GM08714 (cell line): Measurements from ENCODE around the gene SLC66A2.
"Not testable (repeated sequence)": the region's sequence is repeated elsewhere in the genome, so short reads cannot be mapped to it uniquely, and the experiment has no call there.

ENCODE experiments used
- H3K4me3 ChIP-seq: fragments of 200-500 bp; sonication (Bioruptor generic); 2 replicates; pipeline ENCODE4 v1.5.1; 2014; ENCODE audit warnings: mild to moderate bottlenecking, low read length, inconsistent platforms
- ZNF274 ChIP-seq: IDR thresholded peaks from 2 replicates; pipeline ENCODE4 v1.6.1; 2012; ENCODE audit warnings: mild to moderate bottlenecking, low read depth, low read length

SLC66A2 gene

DNA sequence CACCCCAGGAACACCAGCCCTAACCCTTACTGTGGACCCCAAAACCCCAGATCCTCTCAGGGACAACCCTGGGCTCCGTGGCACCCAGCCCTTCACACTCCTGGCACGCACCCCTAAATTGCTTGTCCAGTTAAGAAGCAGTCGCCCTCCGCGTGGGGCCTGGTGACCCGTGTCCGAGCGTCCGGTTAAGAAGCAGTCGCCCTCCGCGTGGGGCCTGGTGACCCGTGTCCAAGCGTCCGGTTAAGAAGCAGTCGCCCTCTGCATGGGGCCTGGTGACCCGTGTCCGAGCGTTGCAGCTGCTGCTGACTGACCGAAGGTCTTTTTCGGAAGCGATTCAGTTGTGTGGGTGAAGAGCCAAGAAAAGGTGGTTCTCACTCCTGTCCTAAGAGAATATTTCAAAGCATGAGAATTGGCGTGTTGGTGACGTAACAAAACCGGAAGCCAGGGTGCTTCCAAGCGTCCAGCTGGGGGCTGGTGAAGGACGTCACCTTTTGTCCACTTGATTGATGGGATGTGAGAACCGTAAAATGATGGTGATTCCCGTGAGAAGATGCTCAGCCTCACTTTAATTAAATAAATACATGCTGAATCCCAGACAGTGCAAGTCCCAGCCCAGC lies 83.2 kb downstream of the SLC66A2 start:
- no peak for TF ChIP-seq ZNF274
- no peak overlapping the region for H3K4me3 ChIP-seq

GRCh38 chr18:79867666-79868065 lies 83.8 kb downstream of the SLC66A2 start:
- no peak overlapping the region for H3K4me3 ChIP-seq
- no peak for TF ChIP-seq ZNF274

- TF ChIP-seq ZNF274, result no peak
- no peak overlapping the region for H3K4me3 ChIP-seq
Observed at GRCh38 chr18:79866889-79867574, 84.4 kb downstream of the SLC66A2 start.

DNA sequence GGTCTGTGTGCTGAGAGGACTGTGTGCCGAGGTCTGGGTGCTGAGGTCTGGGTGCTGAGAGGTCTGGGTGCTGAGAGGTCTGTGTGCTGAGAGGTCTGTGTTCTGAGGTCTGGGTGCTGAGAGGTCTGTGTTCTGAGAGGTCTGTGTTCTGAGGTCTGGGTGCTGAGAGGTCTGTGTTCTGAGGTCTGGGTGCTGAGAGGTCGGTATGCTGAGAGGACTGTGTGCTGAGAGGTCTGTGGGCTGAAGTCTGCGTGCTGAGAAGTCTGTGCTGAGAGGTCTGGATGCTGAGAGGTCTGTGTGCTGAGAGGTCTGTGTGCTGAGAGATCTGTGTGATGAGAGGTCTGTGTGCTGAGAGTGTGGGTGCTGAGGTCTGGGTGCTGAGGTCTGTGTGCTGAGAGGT lies 85.5 kb downstream of the SLC66A2 start:
- H3K4me3 ChIP-seq, result not testable (repeated sequence)

- H3K4me3 ChIP-seq, result not testable (repeated sequence)
Observed at GRCh38 chr18:79864955-79865354, 86.5 kb downstream of the SLC66A2 start.

DNA sequence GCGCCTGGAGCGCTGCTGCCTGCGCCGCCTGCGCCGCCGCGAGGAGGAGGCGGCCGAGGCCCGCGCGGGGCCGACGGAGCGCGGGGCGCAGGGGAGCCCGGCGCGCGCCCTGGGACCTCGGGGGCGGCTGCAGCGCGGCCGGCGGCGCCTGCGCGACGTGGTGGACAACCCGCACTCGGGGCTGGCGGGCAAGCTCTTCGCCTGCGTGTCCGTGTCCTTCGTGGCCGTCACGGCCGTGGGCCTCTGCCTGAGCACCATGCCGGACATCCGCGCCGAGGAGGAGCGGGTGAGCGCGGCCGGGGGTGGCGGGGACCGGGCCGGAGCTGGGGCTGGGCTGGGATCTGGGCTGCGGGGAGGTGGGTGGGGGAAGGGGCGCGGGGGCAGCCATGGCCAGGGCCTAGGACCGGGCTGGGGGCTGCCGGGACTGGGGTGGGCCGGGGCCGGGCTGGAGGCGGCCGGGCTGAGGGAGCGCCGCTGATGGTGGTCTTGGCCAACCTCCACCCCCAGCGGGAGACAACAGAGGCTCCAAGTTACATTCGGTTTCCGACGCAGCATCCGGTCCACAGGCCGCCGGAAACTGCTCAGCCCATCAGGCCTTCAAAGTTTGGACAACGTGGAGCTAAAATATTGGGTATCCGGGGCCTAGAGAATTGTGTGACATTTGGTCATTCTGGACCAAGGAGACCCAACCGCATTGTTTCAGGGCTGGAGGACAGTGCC lies 87.3 kb downstream of the SLC66A2 start:
- H3K4me3 ChIP-seq, result no peak overlapping the region
- no peak for TF ChIP-seq ZNF274

- no peak overlapping the region for H3K4me3 ChIP-seq
- no peak for TF ChIP-seq ZNF274
Observed at GRCh38 chr18:79863161-79864005, 88.1 kb downstream of the SLC66A2 start.

DNA sequence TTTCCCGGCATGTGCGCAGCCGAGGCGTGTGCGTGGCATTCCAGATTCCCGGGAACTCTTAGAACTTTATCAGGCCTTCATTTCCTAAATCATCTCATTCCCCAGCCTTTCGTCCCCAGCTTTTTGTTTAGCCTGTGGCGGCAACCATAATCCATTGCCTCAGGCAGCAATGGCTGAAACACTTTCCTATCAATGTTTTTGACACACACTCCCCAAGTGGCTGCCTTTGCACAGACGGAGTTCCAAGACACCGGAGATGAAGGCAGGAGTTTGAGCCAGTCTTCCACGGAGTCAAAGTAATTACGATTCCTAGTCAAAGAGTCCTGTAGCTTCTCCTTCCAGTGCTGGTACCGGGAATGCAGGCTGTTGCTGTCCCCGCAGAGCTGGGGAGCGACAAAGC lies 88.9 kb downstream of the SLC66A2 start:
- no peak overlapping the region for H3K4me3 ChIP-seq
- no peak for TF ChIP-seq ZNF274

- no peak for TF ChIP-seq ZNF274
- no peak overlapping the region for H3K4me3 ChIP-seq
Observed at GRCh38 chr18:79861687-79862086, 89.8 kb downstream of the SLC66A2 start.

DNA sequence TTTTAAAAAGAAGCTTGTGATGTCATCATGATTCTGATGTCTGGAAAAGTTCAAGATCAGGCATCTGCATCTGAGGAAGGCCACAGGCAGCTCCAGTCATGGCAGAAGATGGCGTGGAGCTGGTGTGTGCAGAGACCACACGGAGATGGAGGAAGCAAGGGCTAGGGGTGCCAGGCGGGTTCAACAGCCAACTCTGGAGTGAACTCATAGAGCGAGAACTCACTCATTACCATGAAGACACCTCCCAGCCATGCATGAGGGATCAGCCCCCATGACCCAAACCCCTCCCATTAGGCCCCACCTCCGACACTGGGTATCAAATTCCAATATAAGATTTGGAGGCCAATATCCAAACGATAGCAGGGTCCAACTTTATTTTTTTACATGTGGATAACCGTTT lies 92.1 kb downstream of the SLC66A2 start:
- no peak for TF ChIP-seq ZNF274

DNA sequence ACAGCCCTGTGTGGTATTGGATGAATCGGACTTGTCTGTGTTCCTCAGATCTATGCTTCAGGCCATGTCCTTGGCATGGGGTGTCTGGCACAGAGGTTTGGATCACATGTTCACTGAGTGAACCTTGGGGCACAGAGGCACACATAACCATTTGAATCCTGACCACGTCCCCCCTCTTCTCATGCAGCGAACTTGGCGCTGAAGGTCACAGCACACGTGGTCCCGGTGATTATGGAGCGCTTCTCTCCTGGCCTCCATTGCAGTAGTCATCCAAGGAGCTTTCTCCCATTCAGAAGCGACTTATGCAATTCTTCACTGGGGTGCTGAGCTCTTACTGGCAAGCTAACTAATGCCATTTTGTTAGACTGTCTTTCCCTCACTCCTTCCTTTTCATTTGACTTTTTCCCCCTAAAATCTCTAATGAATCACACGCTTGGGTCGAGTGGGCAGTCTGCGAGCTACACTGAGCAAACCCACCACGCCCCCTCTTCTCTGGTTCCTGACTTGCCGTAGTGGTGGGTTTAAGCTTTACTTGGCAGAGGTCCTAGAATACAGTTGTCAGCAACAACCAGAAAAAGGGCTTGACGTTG lies 94.3 kb downstream of the SLC66A2 start:
- H3K4me3 ChIP-seq, result no peak overlapping the region
- TF ChIP-seq ZNF274, result no peak

More for the DNA sequence above, 92.1 kb downstream of the SLC66A2 start:
- H3K4me3 ChIP-seq, result no peak overlapping the region

DNA sequence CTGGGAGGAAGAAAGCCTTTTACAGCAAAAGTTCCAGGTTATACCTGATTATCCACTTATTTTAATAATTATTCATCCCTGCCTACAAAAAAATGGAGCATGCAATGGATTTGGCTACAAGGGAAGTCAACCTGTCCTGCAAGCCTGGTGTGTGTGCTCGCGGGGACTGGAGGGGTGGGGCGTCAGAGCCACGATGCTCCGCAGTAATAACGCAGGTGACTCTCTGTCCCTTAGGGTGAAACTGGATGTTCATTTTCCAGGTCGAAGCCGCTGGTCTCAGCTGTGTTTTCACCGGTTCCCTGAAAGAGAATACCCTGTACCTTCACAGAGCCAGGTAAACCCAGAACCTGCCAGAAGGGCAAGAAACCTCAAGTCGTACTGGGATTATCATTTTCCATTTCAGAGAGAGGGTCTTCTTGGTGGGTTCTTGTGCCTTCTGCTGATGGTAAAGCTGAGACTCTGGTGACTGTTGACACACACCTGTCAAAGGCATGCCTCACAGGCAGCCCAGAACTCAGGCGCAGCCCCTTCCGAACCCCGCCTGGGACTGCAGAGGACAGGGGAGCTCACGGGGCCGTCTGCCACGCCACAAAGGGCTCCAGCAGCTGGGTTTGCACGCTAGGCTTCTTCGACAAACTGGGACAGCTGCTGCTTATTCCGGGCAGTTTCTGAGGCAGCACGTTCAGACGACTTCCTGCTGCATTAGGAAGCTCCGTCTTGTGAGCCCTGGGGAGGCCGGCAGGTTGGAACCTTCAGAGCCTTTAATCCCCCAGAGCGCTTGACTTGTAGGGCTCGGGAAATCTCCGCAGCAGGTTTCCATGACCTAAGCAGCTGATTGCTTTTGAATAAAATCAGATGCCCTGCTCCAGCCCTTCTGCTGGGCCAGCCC lies 95.1 kb downstream of the SLC66A2 start:
- no peak overlapping the region; the same call in 1 of the 2 replicates for H3K4me3 ChIP-seq
- no peak for TF ChIP-seq ZNF274

GRCh38 chr18:79855147-79855933 lies 96.1 kb downstream of the SLC66A2 start:
- TF ChIP-seq ZNF274, result no peak
- no peak overlapping the region for H3K4me3 ChIP-seq
